HepG2 (cell line): Measurements from ENCODE around the gene DGKD.

ENCODE experiments used
- BORCS8-MEF2B ChIP-seq: sonication (generic); formaldehyde crosslinking; IDR thresholded peaks from 2 replicates; pipeline ENCODE4 v1.8.0; 2022; ENCODE audit warnings: mild to moderate bottlenecking, missing genetic modification reagents
- BRF2 ChIP-seq: sonication (generic); formaldehyde crosslinking; IDR thresholded peaks from 2 replicates; pipeline ENCODE4 v1.8.1; 2022; ENCODE audit warnings: mild to moderate bottlenecking, missing genetic modification reagents
- CTCF ChIP-seq: sonication (generic); formaldehyde crosslinking; IDR thresholded peaks from 2 replicates; pipeline ENCODE4 v1.5.0; 2020; ENCODE audit warnings: mild to moderate bottlenecking, missing genetic modification reagents, moderate library complexity
- DR1 ChIP-seq: sonication (generic); formaldehyde crosslinking; IDR thresholded peaks from 2 replicates; pipeline ENCODE4 v1.8.0; 2021; ENCODE audit warnings: mild to moderate bottlenecking, missing genetic modification reagents, inconsistent platforms
- FOXP1 ChIP-seq, 2 experiments: fragments of 450-650 bp in 1 of 2; IDR thresholded peaks; 2 replicates each; pipeline ENCODE4 v1.6.1; 2017 to 2018; ENCODE audit warnings: antibody characterized with exemption in 1 of 2
- GABPA ChIP-seq, 2 experiments: IDR thresholded peaks; 2 replicates each; pipeline ENCODE4 v1.6.1; 2011 to 2016; ENCODE audit warnings: low read depth in 2 of 2, low read length in 1 of 2, missing biosample characterization in 1 of 2, missing genetic modification characterization in 1 of 2
- HIVEP1 ChIP-seq: sonication (generic); formaldehyde crosslinking; IDR thresholded peaks from 2 replicates; pipeline ENCODE4 v1.4.0; 2020; ENCODE audit warnings: mild to moderate bottlenecking, missing genetic modification reagents
- HMGXB4 ChIP-seq, 2 experiments: sonication (generic) in 1 of 2; formaldehyde crosslinking in 1 of 2; IDR thresholded peaks; 2 replicates each; pipeline versions ENCODE4 v1.4.0 to v1.6.1; 2018 to 2020; ENCODE audit warnings: missing genetic modification reagents in 2 of 2, borderline replicate concordance in 1 of 2, low read depth in 1 of 2, mild to moderate bottlenecking in 1 of 2, missing biosample characterization in 1 of 2
- MAX ChIP-seq: IDR thresholded peaks from 2 replicates; pipeline ENCODE4 v1.6.1; 2012; ENCODE audit warnings: inconsistent platforms
- NCOA2 ChIP-seq: sonication (generic); formaldehyde crosslinking; IDR thresholded peaks from 2 replicates; pipeline ENCODE4 v1.8.0; 2022; ENCODE audit warnings: inconsistent platforms
- POLR2AphosphoS5 ChIP-seq: IDR thresholded peaks from 2 replicates; pipeline ENCODE4 v1.6.1; 2012; ENCODE audit warnings: low read depth, low read length
- ZHX2 ChIP-seq, 2 experiments: sonication (generic) in 1 of 2; formaldehyde crosslinking in 1 of 2; IDR thresholded peaks; 2 replicates each; pipeline versions ENCODE4 v1.6.1 to v1.9.0; 2014 to 2022; ENCODE audit warnings: antibody characterized with exemption in 1 of 2, borderline replicate concordance in 1 of 2, inconsistent platforms in 1 of 2, low read depth in 1 of 2, missing genetic modification reagents in 1 of 2
- ZNF263 ChIP-seq: sonication (generic); formaldehyde crosslinking; IDR thresholded peaks from 2 replicates; pipeline ENCODE4 v1.4.0; 2020; ENCODE audit warnings: missing genetic modification reagents

GRCh38 chr2:233413046-233413445 lies 58.8 kb downstream of the DGKD start:
- TF ChIP-seq ZHX2 (IDR thresholded peaks at IDR 0.05; ENCODE audit: low read depth) (no peak), ZHX2 (CRISPR knock-in tag; IDR thresholded peaks at IDR 0.05; ENCODE audit: borderline replicate concordance) (no peak), HMGXB4 (CRISPR knock-in tag; IDR thresholded peaks at IDR 0.05; ENCODE audit: borderline replicate concordance in 1 of 2, low read depth in 1 of 2) (no peak), DR1 (CRISPR knock-in tag) (no peak), NCOA2 (no peak), MAX (no peak), FOXP1 (IDR thresholded peaks at IDR 0.05) (no peak), FOXP1 (CRISPR knock-in tag; IDR thresholded peaks at IDR 0.05) (no peak), BRF2 (no peak), ZNF263 (CRISPR knock-in tag) (no peak), CTCF (CRISPR knock-in tag) (no peak), BORCS8-MEF2B (CRISPR knock-in tag) (no peak), POLR2AphosphoS5 (no peak), GABPA (IDR thresholded peaks at IDR 0.05; ENCODE audit: low read depth, low read length) (no peak), GABPA (CRISPR knock-in tag; IDR thresholded peaks at IDR 0.05; ENCODE audit: low read depth) (no peak), HIVEP1 (CRISPR knock-in tag) (no peak)
